GM12878 (cell line): Measurements from ENCODE around the gene UIMC1. TPM values are rescaled to one million over a fixed set of nuclear protein-coding genes. Genes with fewer than 3 reads are reported as not detected.

Source experiments
- ATAC-seq: fragments of 200-7000 bp; cut with Tn5 transposase; 3 replicates; pipeline ENCODE4 v1.9.1; 2020; ENCODE audit warnings: mild to moderate bottlenecking, moderate library complexity
- BruUV-seq: library from RNA; stranded (reverse); fragments of 400-500 nt; replicated peaks from 2 replicates; lab custom pipeline; 2021; lab: Mats Ljungman, UMichigan
- CTCF ChIA-PET: fragments of 300-600 bp; sonication (Branson Sonifier 250); formaldehyde crosslinking; extraction: SDS; loops from one replicate; lab custom pipeline; 2021; ENCODE audit warnings: inconsistent platforms; lab: Yijun Ruan, JAX
- POLR2A ChIA-PET: fragments of 350-600 bp; formaldehyde crosslinking; extraction: SDS; loops from one replicate; lab custom pipeline; 2021; ENCODE audit warnings: inconsistent platforms; lab: Charles Lee
- RAD21 ChIA-PET: fragments of 300-600 bp; sonication (Branson Sonifier 250); formaldehyde crosslinking; loops from one replicate; lab custom pipeline; 2023; ENCODE audit warnings: antibody characterized with exemption; ENCODE audit not compliant: unreplicated experiment; lab: Charles Lee
- SMC1A ChIA-PET: fragments of 300-600 bp; sonication (Branson Sonifier 250); formaldehyde crosslinking; loops from one replicate; lab custom pipeline; 2023; ENCODE audit not compliant: unreplicated experiment, uncharacterized antibody; lab: Charles Lee
- DNase-seq: peaks from one replicate; pipeline ENCODE4 v3.0.0-alpha.2; 2011; ENCODE audit warnings: low read depth, low spot score
- FAIRE-seq: peaks from 3 replicates; lab custom pipeline; 2011; peaks lifted over from hg19 to GRCh38; lab: Jason Lieb, UNC
- H2AFZ ChIP-seq: 2 replicates; pipeline ENCODE4 v1.6.0; 2011; ENCODE audit warnings: low read depth, low read length, control low read depth; ENCODE audit not compliant: control insufficient read depth
- H3K27ac ChIP-seq: 2 replicates; pipeline ENCODE4 v1.5.1; 2011; ENCODE audit warnings: control low read depth; ENCODE audit not compliant: control insufficient read depth, insufficient read depth
- H3K27me3 ChIP-seq, 2 experiments: replicated peaks in 1 of 2; 2 replicates each; pipeline versions ENCODE4 v1.6.0 to v1.6.1; 2011; ENCODE audit warnings: low read length in 1 of 2; ENCODE audit not compliant: control insufficient read depth in 2 of 2, insufficient read depth in 2 of 2
- H3K36me3 ChIP-seq, 2 experiments: 2 replicates each; pipeline ENCODE4 v1.5.1; 2011; ENCODE audit warnings: low read length in 1 of 2; ENCODE audit not compliant: control insufficient read depth in 2 of 2, insufficient read depth in 2 of 2
- H3K4me1 ChIP-seq: 2 replicates; pipeline ENCODE4 v1.6.1; 2011; ENCODE audit warnings: mild to moderate bottlenecking, low read length, moderate library complexity, mixed read lengths; ENCODE audit not compliant: control insufficient read depth, insufficient read depth
- H3K4me2 ChIP-seq: 2 replicates; pipeline ENCODE4 v1.6.0; 2011; ENCODE audit warnings: control low read depth; ENCODE audit not compliant: control insufficient read depth, insufficient read depth
- H3K4me3 ChIP-seq: fragments of 200-600 bp; sonication (generic); 2 replicates; pipeline ENCODE4 v1.5.1; 2016
- H3K79me2 ChIP-seq: 2 replicates; pipeline ENCODE4 v1.6.0; 2011; ENCODE audit warnings: low read length; ENCODE audit not compliant: control insufficient read depth, insufficient read depth
- H3K9ac ChIP-seq: 2 replicates; pipeline ENCODE4 v1.8.0; 2011; ENCODE audit warnings: low read length, control low read depth, mixed read lengths; ENCODE audit not compliant: control insufficient read depth, insufficient read depth
- H3K9me3 ChIP-seq: replicated peaks from 3 replicates; pipeline ENCODE4 v1.5.1; 2011; ENCODE audit warnings: mild to moderate bottlenecking, low read length; ENCODE audit not compliant: control insufficient read depth, insufficient read depth
- H4K20me1 ChIP-seq: 2 replicates; pipeline ENCODE4 v1.6.0; 2011; ENCODE audit not compliant: control insufficient read depth, insufficient read depth
- BMI1 ChIP-seq: fragments of 450-650 bp; IDR thresholded peaks from 2 replicates; pipeline ENCODE4 v1.6.1; 2016; ENCODE audit warnings: mild to moderate bottlenecking, moderate library complexity, borderline replicate concordance
- CBFB ChIP-seq: IDR thresholded peaks from 2 replicates; pipeline ENCODE4 v1.6.1; 2016; ENCODE audit warnings: antibody characterized with exemption, low read depth
- CHD4 ChIP-seq: fragments of 200-600 bp; sonication (generic); IDR thresholded peaks from 2 replicates; pipeline ENCODE4 v1.6.1; 2016; ENCODE audit warnings: mild to moderate bottlenecking
- RFX5 ChIP-seq: IDR thresholded peaks from 2 replicates; pipeline ENCODE4 v1.6.1; 2011; ENCODE audit warnings: low read depth, low read length, improper control_type of control experiment
- SMAD1 ChIP-seq: fragments of 450-650 bp; IDR thresholded peaks from 2 replicates; pipeline ENCODE4 v1.6.1; 2018; ENCODE audit warnings: mild to moderate bottlenecking, low read depth; ENCODE audit not compliant: partially characterized antibody
- ZNF24 ChIP-seq: fragments of 450-650 bp; IDR thresholded peaks from 2 replicates; pipeline ENCODE4 v1.6.1; 2017; ENCODE audit warnings: antibody characterized with exemption, mild to moderate bottlenecking
- WGBS: methylation state at CpG from one replicate; pipeline ENCODE4 v1.1.6; 2016; ENCODE audit warnings: low lambda C conversion rate; ENCODE audit not compliant: insufficient replicate concordance, insufficient coverage; ENCODE audit errors: missing lambda C conversion rate; 5-methylcytosine and 5-hydroxymethylcytosine counted together
- in situ Hi-C: fragments of 300-500 bp; cut with MboI; formaldehyde crosslinking; loops from 9 replicates; pipeline ENCODE4 v1.14.3; 2018; ENCODE audit warnings: mixed read lengths
- intact Hi-C: fragments of 100-400 bp; cut with micrococcal nuclease; formaldehyde crosslinking; loops from one replicate; pipeline ENCODE4 v1.14.2; 2022; ENCODE audit not compliant: unreplicated experiment
- polyA plus RNA-seq, 11 experiments: library from polyadenylated mRNA; depleted of rRNA in 4 of 11; unstranded in 6 of 11; stranded (reverse) in 5 of 11; fragments of >200 nt; fragmentation: Nextera tagmentation in 4 of 11; fragmentation: Illumina TruSeq in 1 of 11; extraction: Ambion mirVana in 4 of 11; extraction: Trizol in 1 of 11; gene quantifications; 1 replicate in 1 of 11; 2 replicates in 10 of 11; pipeline versions ENCODE4 v1.2.1 to v1.2.3, GENCODE V29; 2011 to 2016; ENCODE audit warnings: inconsistent platforms in 2 of 11, missing spikeins in 2 of 11, low read depth in 1 of 11
- total RNA-seq, 4 experiments: library from RNA; depleted of rRNA in 3 of 4; stranded (reverse); fragments of >200 nt in 3 of 4; fragmentation: Illumina TruSeq in 1 of 4; extraction: Trizol in 1 of 4; gene quantifications; 2 replicates each; pipeline versions ENCODE4 v1.2.1 to v1.2.3, GENCODE V29; 2013 to 2021
- TF ChIP-seq, protein P1 (sequence below): fragments of 450-650 bp; IDR thresholded peaks from 2 replicates; pipeline ENCODE4 v1.6.1; 2018; ENCODE audit warnings: borderline replicate concordance, mild to moderate bottlenecking; ENCODE audit not compliant: partially characterized antibody

The UIMC1 gene
- total and polyA plus RNA-seq, 10 of the 15 experiments (the other 5 are each of a cell fraction or from before 2014, with no cell fraction given) = 16.2 to 51.4 (median 32.7) TPM

DNA sequence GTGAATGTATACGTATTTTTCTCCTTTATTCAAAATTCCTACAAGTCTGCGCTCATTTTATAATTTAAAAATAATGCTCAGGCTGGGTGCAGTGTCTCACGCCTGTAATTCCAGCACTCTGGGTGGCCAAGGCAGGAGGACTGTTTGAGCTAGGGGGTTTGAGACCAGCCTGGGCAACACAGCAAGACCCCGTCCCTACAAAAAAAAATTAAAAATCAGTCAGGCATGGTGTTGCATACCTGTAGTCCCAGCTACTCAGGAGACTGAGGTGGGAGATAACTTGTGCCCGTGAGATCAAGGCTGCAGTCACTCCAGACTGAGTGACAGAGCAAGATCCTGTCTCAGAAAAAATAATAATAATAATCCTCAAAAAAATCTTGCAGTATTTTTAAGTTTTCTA is 7.8 kb downstream of the UIMC1 start:
- BruUV-seq = no TSS peak
- H2AFZ ChIP-seq = no peak overlapping the region
- no peak for ATAC-seq
- H3K9ac ChIP-seq = no peak overlapping the region
- no peaks in the 10 kb centered on the region for H3K27me3 ChIP-seq
- no peak for FAIRE-seq
- H3K9me3 ChIP-seq = no peaks in the 10 kb centered on the region; the same call in 2 of the 3 replicates
- no peaks in the 10 kb centered on the region for H3K36me3 ChIP-seq
- ChIA-PET POLR2A (no interaction called here), RAD21 (no interaction called here), SMC1A (no interaction called here), CTCF (no interaction called here)
- peaks cover 39% of the 10 kb centered on the region for H3K4me1 ChIP-seq
- no peak for DNase-seq
- H3K4me3 ChIP-seq = no peak overlapping the region
- no peak overlapping the region for H3K4me2 ChIP-seq
- intact Hi-C loops (no loop called here), in situ Hi-C loops (no loop called here)
- H3K79me2 ChIP-seq = peaks cover 94% of the 10 kb centered on the region
- no peak for TF ChIP-seq RFX5
- no peak for TF ChIP-seq SMAD1
- TF ChIP-seq CHD4 = no peak
- no peak for TF ChIP-seq ZNF24
- TF ChIP-seq CBFB = no peak
- no peak for TF ChIP-seq BMI1
- TF ChIP-seq, protein P1, sequence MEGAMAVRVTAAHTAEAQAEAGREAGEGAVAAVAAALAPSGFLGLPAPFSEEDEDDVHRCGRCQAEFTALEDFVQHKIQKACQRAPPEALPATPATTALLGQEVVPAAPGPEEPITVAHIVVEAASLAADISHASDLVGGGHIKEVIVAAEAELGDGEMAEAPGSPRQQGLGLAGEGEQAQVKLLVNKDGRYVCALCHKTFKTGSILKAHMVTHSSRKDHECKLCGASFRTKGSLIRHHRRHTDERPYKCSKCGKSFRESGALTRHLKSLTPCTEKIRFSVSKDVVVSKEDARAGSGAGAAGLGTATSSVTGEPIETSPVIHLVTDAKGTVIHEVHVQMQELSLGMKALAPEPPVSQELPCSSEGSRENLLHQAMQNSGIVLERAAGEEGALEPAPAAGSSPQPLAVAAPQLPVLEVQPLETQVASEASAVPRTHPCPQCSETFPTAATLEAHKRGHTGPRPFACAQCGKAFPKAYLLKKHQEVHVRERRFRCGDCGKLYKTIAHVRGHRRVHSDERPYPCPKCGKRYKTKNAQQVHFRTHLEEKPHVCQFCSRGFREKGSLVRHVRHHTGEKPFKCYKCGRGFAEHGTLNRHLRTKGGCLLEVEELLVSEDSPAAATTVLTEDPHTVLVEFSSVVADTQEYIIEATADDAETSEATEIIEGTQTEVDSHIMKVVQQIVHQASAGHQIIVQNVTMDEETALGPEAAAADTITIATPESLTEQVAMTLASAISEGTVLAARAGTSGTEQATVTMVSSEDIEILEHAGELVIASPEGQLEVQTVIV = no peak
- H3K27ac ChIP-seq = no peak overlapping the region
- WGBS = 98% methylated on average over 5 of the region's 5 CpGs
- H4K20me1 ChIP-seq = peaks cover 2% of the 10 kb centered on the region; the same call in 1 of the 2 replicates
